Fibroblast of peridontal ligament (primary cell): ENCODE measurements around the gene IL22RA2.

ENCODE experiments used
- DNase-seq: peaks from one replicate; pipeline ENCODE4 v3.0.0-alpha.2; 2010; ENCODE audit errors: extremely low read depth

Gene IL22RA2

GRCh38 chr6:137167702-137168377 is 5.6 kb downstream of the IL22RA2 start:
- DNase-seq, result no peak

GRCh38 chr6:137166247-137167098 is 7.0 kb downstream of the IL22RA2 start:
- no peak for DNase-seq

- DNase-seq, result no peak
Measured at GRCh38 chr6:137165375-137166246, 7.8 kb downstream of the IL22RA2 start.

- no peak for DNase-seq
Measured at GRCh38 chr6:137163732-137164318, 9.6 kb downstream of the IL22RA2 start.

GRCh38 chr6:137162692-137163306 is 10.6 kb downstream of the IL22RA2 start:
- DNase-seq, result no peak

- no peak for DNase-seq
Measured at GRCh38 chr6:137161949-137162348, 11.5 kb downstream of the IL22RA2 start.

GRCh38 chr6:137160763-137161162 is 12.7 kb downstream of the IL22RA2 start:
- DNase-seq, result peak; percentile 28

- DNase-seq, result peak; percentile 39
Measured at GRCh38 chr6:137159912-137160311, 13.5 kb downstream of the IL22RA2 start.

- no peak for DNase-seq
Measured at GRCh38 chr6:137157601-137158000, 15.8 kb downstream of the IL22RA2 start.

GRCh38 chr6:137156650-137157049 is 16.8 kb downstream of the IL22RA2 start:
- no peak for DNase-seq

- DNase-seq, result peak; percentile 58
Measured at GRCh38 chr6:137155830-137156229, 17.6 kb downstream of the IL22RA2 start.

GRCh38 chr6:137150072-137150471 is 23.4 kb downstream of the IL22RA2 start:
- no peak for DNase-seq

GRCh38 chr6:137149035-137149393 is 24.4 kb downstream of the IL22RA2 start:
- no peak for DNase-seq

GRCh38 chr6:137148306-137149034 is 25.0 kb downstream of the IL22RA2 start:
- peak; percentile 85 for DNase-seq

GRCh38 chr6:137147195-137147594 is 26.2 kb downstream of the IL22RA2 start:
- DNase-seq, result no peak

- DNase-seq, result no peak
Measured at GRCh38 chr6:137146206-137146605, 27.2 kb downstream of the IL22RA2 start.

GRCh38 chr6:137145421-137145820 is 28.0 kb downstream of the IL22RA2 start:
- peak; percentile 67 for DNase-seq

- peak; percentile 60 for DNase-seq
Measured at GRCh38 chr6:137136065-137136464, 37.4 kb downstream of the IL22RA2 start.

GRCh38 chr6:137134483-137134882 is 39.0 kb downstream of the IL22RA2 start:
- no peak for DNase-seq

GRCh38 chr6:137133122-137133521 is 40.3 kb downstream of the IL22RA2 start:
- DNase-seq, result no peak
